Muscle layer of duodenum (tissue), 2 donors: Measurements from ENCODE around the gene PARD6B.
"Not testable (repeated sequence)": the region's sequence is repeated elsewhere in the genome, so short reads cannot be mapped to it uniquely, and the experiment has no call there.

Experiments
- H3K27ac ChIP-seq: one replicate; pipeline ENCODE4 v1.7.0; 2013; ENCODE audit warnings: mild to moderate bottlenecking, low read length
- H3K27me3 ChIP-seq: one replicate; pipeline ENCODE4 v1.7.0; 2013; ENCODE audit warnings: low read depth, mild to moderate bottlenecking, control low read depth, low read length
- H3K36me3 ChIP-seq, 2 donors: one replicate each; pipeline ENCODE4 v1.7.0; 2013; ENCODE audit warnings: low read length in 2 of 2, control low read depth in 1 of 2, mild to moderate bottlenecking in 1 of 2; ENCODE audit not compliant: insufficient read depth in 2 of 2, control insufficient read depth in 1 of 2
- H3K4me1 ChIP-seq, 2 donors: one replicate each; pipeline ENCODE4 v1.7.0; 2013; ENCODE audit warnings: low read length in 2 of 2, mild to moderate bottlenecking in 2 of 2, control low read depth in 1 of 2, moderate library complexity in 1 of 2; ENCODE audit not compliant: insufficient read depth in 2 of 2, control insufficient read depth in 1 of 2
- H3K4me3 ChIP-seq, 2 donors: one replicate each; pipeline ENCODE4 v1.7.0; 2013; ENCODE audit warnings: low read length in 2 of 2, low read depth in 1 of 2, mild to moderate bottlenecking in 1 of 2
- H3K9me3 ChIP-seq, 2 donors: one replicate each; pipeline ENCODE4 v1.7.0; 2013; ENCODE audit warnings: low read length in 2 of 2, control low read depth in 1 of 2, mild to moderate bottlenecking in 1 of 2; ENCODE audit not compliant: control insufficient read depth in 1 of 2
- donor health status: healthy.

Gene PARD6B

DNA sequence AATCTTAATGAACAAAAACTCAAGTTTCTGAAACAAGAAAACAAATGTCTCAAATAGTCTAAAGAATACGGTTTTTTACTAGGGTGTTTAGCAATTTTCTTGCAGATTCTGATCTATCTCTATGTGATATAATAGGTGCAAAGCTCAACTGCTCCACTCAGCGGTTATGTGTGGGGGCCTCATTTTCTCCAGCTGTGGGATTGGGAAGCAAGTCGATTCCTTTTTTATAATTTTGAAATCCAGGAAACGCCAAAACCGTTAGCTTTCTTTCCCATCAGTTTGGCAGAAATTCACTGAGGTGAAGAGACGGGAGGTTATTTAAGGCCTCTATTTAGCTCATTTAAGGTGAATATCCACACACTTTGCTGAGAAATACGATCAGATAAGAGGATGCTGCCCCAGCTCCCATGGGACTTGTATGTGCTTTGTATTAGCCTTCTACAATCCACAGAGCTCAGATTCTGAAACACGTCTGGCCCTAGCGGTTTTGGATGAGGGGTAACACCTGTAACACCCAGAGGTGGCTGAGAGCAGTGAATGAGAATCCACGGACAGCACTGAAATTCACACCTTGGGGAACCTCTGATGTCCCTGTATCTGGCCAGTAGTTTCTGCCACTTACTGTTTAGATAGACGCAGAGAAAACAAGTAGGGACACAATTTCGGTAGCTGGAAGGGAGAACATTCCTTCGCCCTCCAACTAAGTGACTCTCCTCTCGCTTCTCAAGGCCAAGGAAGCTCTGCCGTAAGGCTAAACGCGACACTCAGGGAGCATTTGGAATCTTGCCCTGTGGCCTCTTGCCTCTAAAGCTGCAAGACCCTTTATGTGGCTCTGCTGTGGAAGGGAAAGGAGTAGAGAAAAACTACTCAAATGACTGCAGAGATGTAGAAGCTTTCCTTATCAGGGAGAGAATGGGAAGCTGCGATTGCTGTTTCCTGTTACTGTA lies 56.9 kb downstream of the PARD6B start:
- Histone ChIP-seq H3K27ac (peak overlapping the region; percentile 22), H3K4me1 (peaks cover 13% of the 10 kb centered on the region in 2 donors), H3K9me3 (no peaks in the 10 kb centered on the region), H3K36me3 (no peaks in the 10 kb centered on the region), H3K4me3 (no peak overlapping the region), H3K27me3 (no peaks in the 10 kb centered on the region)

DNA sequence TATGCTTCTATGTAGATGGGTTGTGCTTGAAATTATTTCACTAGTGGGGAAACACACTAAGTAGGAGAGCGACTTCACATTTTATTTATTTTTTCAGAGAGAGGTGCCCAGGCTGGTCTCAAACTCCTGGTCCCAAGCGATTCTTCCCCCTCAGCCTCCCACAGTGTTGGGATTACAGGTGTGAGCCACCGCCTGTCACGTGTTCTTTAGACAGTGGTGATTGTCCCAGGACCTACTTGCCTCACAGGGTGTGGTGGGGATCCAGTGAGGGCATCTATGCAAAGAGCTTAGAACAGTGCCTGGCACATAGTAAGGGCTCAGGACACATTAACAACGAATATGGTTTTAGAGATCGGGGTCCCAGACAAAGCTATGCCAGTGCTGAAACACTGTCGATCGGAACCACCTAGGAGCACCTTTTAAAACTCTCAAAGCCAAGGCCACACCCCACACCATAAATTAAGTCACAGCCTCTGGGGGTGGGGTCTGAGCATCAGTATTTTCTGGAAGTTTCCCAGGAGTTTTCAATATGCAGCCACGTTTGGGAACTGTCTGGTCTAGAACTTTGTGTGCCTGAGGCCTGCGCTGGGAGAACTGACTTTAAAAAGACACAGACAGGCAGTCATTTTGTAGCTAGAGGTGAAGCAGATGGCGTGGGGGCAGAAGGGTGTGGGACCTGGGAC lies 58.7 kb downstream of the PARD6B start:
- no peaks in the 10 kb centered on the region for H3K27me3 ChIP-seq
- peak overlapping the region; percentile 33 for H3K27ac ChIP-seq
- peaks cover 13 to 19% of the 10 kb centered on the region in 2 donors for H3K4me1 ChIP-seq
- no peak overlapping the region for H3K4me3 ChIP-seq
- H3K9me3 ChIP-seq, result no peaks in the 10 kb centered on the region
- H3K36me3 ChIP-seq, result no peaks in the 10 kb centered on the region

DNA sequence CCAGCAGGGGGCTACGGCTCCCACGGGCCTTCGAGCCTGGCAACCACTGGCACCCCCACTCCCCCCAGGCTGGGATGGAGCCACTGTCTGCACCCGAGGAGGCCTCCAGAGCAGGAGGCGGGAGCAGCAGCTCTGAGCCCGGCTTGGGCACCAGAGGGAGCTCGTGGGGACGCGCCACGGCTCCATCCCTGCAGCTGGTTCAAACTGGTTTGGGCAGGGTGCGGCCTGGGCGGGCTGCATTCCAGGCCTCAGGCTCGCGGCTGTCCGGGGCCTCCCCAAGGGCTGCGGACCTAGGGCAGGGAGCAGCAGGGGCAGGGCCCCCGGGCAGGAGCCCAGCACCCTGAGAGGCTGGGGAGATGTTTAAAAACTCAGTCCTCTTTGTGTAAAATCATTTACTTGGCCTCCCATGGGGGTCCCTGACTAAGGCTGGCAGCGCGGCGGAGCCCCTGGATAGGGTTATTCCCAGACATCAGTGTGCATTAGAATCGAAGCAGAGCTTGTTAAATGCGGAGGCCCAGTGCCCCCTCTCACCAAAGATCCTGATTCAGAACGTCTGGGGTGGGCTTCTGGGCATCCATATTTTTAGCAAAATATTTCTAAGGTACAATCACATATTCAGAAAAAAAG lies 59.4 kb downstream of the PARD6B start:
- Histone ChIP-seq H3K4me1 (peaks cover 13 to 24% of the 10 kb centered on the region in 2 donors), H3K27ac (peak overlapping the region; percentile 80), H3K4me3 (no peak overlapping the region), H3K36me3 (no peaks in the 10 kb centered on the region), H3K27me3 (no peaks in the 10 kb centered on the region), H3K9me3 (no peaks in the 10 kb centered on the region)

DNA sequence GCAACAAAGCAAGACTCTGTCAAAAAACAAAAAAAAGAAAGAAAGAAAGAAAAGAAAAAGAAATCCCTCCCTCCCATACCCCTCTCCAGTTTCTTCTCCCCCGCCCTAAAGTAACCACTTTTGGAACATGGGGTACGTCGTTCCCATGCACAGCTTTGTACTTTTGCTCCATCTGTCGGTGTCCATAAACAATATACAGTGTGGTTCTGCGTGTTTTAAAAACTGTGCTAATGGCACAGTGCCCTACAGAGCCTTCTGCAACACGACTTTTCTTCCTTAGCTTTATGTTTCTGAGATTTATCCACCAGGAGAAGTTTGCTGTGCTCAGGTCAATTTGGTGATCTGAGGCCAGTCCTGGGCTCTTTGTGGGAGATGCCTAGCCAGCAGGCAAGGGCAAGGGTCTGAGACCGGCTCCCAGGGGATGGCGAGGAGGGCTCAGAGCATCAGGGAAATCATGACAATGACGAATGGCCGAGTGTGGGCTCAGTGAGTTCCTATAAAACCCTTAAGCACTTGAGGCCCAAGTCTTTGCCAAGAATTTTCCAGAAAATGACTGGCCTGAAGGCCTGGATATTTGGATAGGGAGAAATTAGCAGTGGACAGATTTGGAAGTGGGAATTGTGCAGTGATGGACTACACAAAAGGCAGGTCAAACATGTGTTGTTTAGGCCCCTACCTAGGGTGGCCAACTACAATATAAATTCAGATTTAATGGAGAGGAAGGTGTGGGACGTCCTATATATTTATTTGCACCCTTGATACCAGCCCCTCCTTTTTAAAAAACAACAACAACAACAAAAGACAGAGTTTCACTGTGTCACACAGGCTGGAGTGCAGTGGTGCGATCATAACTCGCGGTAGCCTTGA lies 61.6 kb downstream of the PARD6B start:
- H3K4me1 ChIP-seq, result peaks cover 13 to 25% of the 10 kb centered on the region in 2 donors
- no peaks in the 10 kb centered on the region for H3K9me3 ChIP-seq
- H3K4me3 ChIP-seq, result no peak overlapping the region
- no peaks in the 10 kb centered on the region for H3K27me3 ChIP-seq
- no peak overlapping the region for H3K27ac ChIP-seq
- H3K36me3 ChIP-seq, result no peaks in the 10 kb centered on the region

DNA sequence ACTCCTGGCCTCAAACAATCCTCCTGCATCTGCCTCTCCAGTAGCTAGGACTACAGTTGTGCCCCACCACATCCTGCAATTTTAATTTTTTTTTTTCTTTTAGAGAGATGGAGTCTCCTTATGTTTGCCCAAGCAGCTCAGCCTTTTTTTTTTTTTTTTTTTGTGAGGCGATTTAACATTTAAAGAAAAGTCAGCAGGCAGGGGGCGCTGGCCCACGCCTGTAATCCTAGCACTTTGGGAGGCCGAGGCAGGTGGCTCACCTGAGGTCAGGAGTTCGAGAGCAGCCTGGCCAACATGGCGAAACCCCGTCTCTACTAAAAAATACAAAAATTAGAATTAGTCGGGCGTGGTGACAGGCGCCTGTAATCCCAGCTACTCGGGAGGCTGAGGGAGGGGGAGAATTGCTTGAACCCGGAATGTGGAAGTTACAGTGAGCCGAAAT lies 62.2 kb downstream of the PARD6B start:
- H3K9me3 ChIP-seq, H3K4me3 ChIP-seq, H3K36me3 ChIP-seq, H3K27me3 ChIP-seq, H3K27ac ChIP-seq: not testable (repeated sequence)
- peaks cover 8 to 25% of the 10 kb centered on the region in 2 donors for H3K4me1 ChIP-seq

DNA sequence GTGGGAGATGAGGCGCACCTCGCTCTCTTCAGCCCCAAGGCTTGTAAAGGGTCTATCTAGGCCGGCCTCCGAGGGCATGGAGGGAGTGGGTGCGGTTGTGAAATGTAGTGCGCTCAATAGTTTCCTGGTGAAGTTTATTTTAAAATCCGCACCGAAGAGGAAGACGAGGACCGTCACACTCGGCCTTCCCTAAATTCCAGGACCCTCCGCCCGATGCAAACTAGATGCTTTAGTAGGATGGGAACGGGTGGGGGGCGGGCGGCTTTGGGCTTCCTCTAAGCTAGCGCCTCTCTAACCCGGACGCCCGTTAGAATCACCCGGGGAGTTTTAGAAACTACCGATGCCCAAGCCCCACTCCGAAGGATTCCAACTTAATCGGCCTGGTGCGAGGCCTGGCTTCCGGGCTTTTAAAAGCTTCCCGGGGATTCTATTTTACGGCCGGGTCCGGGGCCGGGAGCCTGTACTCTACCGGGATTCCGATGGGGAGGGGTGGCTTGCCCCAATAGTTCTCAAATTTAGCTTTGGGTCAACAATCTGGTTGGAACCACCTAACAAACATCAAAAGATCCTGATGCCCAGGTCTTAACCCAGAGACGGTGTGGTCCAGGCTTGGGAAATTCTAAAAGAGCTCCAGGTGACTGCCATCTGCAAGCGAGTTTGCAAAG lies 62.9 kb downstream of the PARD6B start:
- Histone ChIP-seq H3K4me3 (peak overlapping the region; percentile 26 to 89), H3K4me1 (peaks cover 8 to 25% of the 10 kb centered on the region in 2 donors)

DNA sequence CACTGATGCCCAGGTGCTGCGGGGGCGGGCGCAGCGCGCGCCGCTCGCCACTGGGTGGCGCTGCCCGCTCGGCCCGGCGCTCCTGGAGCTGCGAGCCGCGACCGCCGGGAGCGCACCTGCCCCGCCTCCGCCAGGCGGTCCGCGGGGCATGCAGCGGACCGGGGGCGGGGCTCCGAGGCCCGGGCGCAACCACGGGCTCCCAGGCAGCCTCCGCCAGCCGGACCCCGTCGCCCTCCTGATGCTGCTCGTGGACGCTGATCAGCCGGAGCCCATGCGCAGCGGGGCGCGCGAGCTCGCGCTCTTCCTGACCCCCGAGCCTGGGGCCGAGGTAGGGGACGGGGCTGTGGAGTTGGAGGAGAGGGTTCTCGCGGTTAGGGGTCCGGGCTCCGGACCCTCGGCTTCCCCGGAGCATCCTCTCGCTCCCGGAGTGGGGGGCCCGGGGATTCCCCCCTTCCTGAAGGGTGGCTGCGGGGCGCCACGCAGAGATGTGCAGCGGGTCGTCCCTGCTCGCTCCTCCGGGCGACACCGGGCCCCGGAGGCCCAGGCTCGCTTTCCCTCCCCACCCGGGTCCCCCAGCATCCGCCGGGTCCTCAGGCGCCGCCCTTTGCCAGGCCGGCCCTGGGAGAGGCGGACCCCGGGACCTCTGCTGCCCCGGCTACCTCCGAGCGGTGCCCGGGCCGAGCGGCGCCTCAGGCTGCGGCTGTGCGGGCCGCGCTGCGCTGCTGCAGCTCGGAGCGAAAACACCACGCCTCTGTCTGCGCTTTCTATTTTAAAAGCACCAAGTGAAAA lies 63.7 kb downstream of the PARD6B start, which contains the start of gene BCAS4:
Gene BCAS4, plus strand, starts transcription at position 216 of the 789 bp plus-strand sequence. Its CDS starts 23 bp downstream, at position 239.
- H3K9me3 ChIP-seq, result no peaks in the 10 kb centered on the region
- H3K27me3 ChIP-seq, result no peaks in the 10 kb centered on the region
- peak within 1 kb of the TSS; percentile 47 to 89 for H3K4me3 ChIP-seq
- H3K4me1 ChIP-seq, result peaks cover 8 to 25% of the 10 kb centered on the region in 2 donors
- no peak within 1 kb of the TSS for H3K27ac ChIP-seq
- no peaks in the 10 kb centered on the region for H3K36me3 ChIP-seq

More for the DNA sequence above, 62.9 kb downstream of the PARD6B start:
- Histone ChIP-seq H3K36me3 (no peaks in the 10 kb centered on the region), H3K27ac (no peak overlapping the region), H3K9me3 (no peaks in the 10 kb centered on the region), H3K27me3 (no peaks in the 10 kb centered on the region)

DNA sequence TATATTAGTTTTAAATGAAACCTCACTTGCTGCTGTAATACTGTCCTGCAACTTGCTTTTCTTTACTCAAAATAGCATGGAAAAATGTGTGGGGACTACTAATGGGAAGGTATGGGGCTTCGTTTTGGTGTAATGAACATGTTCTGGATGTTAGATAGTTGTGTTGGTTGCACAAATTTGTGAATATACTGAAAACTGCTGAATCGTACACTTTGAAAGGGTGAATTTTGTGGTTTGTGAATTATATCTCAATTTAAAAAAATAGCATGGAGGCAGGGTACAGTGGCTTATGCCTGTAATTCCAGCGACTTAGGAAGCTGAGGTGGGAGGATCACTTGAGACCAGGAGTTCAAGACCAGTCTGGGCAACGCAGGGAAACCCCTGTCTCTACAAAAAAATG lies 65.8 kb downstream of the PARD6B start:
- Histone ChIP-seq H3K36me3 (no peaks in the 10 kb centered on the region), H3K4me1 (peaks cover 0 to 12% of the 10 kb centered on the region in 2 donors), H3K9me3 (no peaks in the 10 kb centered on the region), H3K27me3 (no peaks in the 10 kb centered on the region), H3K27ac (no peak overlapping the region), H3K4me3 (no peak overlapping the region)

DNA sequence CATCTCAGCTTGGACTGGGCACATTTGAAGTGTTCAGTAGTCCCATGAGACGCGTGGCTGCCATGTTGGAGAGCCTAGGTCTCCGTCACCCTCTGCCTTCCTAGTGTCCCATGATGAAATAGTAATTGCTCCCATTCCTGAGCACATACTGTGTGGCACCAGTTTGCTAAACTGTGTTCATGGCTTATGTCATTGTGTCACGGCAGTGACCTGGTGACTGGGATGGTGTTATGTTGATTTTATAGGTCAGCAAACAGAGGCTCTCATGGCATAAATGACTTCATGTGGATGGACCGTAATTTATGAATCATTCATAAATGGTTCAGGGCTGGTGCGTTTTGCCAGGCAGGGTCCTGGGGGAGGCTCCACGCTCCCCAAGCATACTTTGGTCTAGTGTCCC lies 67.3 kb downstream of the PARD6B start:
- Histone ChIP-seq H3K27ac (peak overlapping the region; percentile 45), H3K4me1 (peaks cover 0 to 12% of the 10 kb centered on the region in 2 donors), H3K36me3 (no peaks in the 10 kb centered on the region), H3K4me3 (no peak overlapping the region), H3K9me3 (no peaks in the 10 kb centered on the region), H3K27me3 (no peaks in the 10 kb centered on the region)
